HG03460 (cell line): ENCODE measurements around the gene GARIN3.
"Not testable (repeated sequence)": the region's sequence is repeated elsewhere in the genome, so short reads cannot be mapped to it uniquely, and the experiment has no call there.

ENCODE experiments used
- ATAC-seq: cut with Tn5 transposase; IDR thresholded peaks from one replicate; pipeline ENCODE4 v1.9.1; 2021; ENCODE audit not compliant: unreplicated experiment

Gene GARIN3

DNA sequence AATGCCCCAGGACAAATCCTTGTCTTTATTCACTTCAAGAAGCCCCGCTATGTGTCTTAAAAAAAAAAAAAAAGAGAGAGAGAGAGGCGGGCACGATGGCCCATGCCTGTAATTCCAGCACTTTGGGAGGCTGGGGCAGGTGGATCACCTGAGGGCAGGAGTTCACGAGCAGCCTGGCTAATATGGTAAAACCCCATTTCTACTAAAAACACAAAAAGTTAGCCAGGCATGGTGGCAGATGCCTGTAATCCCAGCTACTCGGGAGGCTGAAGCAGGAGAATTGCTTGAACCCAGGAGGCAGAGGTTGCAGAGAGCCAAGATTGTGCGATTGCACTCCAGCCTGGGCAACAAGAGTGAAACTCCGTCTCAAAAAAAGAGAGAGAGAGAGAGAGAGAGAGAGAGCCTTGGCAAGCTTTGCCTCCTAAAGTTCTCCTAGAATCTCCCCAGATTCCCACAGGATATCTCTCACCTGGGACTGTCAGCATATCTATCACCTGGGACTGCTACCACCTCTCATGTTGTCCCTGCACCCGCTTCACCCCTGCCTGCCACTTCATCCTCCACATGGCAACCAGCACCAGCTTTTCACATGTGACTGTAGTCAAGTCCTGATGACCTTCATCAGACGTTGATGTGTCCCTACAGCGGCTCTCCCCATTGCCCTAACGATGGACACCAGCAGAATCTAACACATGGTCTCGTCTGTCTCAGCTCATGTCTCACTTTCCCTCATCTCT is 20.4 kb upstream of the GARIN3 start:
- no peak for ATAC-seq

- not testable (repeated sequence) for ATAC-seq
These were observed 19.1 kb upstream of the GARIN3 start for GRCh38 chr5:157185122-157185521.

DNA sequence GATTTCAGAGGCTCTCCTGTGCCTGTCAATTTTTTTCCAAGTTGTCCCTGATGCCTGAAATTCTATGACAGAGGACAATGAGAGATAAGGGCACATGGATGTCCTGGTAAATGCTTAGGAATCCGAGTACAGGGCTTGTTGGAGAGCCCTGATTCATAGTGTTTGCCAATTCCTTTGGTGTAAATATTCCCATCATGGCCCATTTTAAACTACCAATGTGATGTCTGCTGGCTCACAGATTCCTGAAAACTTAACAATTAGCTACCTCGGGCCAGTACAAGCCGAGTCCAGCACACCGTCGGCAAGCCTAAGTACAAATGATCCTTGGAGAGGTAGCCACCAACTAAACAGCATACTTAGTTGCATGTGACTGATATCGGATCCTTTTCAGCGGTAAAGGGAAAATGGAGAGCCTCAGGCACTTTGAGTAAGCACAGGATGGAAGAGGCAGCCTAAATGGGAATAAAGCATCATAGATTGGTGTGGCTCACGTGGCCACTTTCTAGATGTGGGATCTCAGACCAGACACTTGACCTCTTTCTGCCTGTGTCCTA is 18.1 kb upstream of the GARIN3 start:
- no peak for ATAC-seq

DNA sequence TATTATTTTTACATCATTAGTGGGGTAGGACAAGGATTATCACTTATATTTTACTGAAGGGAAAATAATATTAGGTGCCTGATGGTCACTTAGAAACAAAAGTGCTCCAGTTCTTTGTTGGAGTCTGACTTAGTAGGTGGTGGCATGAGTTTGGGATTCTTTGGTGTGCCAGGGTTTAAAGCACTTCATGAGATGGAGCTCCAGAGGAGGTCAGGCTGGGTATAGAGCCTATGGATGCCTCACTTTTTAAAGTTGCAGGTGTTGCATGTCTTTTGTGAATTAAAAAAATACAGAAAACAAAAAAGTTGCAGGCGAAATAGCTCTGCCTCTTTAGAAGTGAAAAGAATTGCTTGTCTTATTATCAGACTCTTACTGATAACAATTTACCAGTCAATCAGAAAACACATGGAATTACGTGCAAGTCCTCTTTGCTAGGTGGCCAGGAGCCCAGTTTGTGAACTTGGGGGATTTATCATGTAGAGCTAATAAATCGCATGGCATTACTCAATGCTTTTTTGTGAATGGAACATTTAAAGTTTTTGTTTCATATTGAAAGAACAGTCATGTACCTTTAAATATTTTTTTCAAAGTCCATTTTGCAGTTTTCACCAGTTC is 16.2 kb upstream of the GARIN3 start:
- ATAC-seq: no peak

- no peak for ATAC-seq
These were observed 14.6 kb upstream of the GARIN3 start, which contains the start of gene ITK for GRCh38 chr5:157180374-157181264. TSS of gene ITK (plus strand) at chr5:157180840. CDS start at chr5:157180978, 138 bp downstream.

- ATAC-seq: no peak
These were observed 12.9 kb upstream of the GARIN3 start for GRCh38 chr5:157178966-157179365.

DNA sequence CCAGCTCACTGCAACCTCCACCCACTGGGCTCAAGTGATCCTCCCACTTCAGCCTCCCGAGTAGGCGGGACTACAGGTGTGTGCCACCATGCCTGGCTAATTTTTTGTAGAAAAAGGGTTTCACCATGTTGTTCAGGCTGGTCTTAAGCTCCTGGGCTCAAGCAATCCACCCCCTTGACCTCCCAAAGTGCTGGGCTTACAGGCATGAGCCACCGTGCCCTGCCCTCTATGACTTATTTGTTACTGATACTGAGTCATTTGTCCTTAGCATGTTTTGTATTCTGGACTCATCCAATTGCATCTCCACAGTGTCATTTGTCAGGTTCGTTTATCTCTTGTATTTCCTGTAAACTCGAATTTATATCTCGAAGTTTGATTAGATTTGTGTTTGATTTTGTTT is 11.9 kb upstream of the GARIN3 start:
- ATAC-seq: no peak

- ATAC-seq: no peak
These were observed 9.1 kb upstream of the GARIN3 start for GRCh38 chr5:157175071-157175612.

- ATAC-seq: peak; percentile 99
These were observed 6.3 kb upstream of the GARIN3 start for GRCh38 chr5:157172403-157172802.

GRCh38 chr5:157168286-157168685 is 2.2 kb upstream of the GARIN3 start:
- no peak for ATAC-seq

- no peak for ATAC-seq
These were observed 1.2 kb upstream of the GARIN3 start for GRCh38 chr5:157167214-157167621.

DNA sequence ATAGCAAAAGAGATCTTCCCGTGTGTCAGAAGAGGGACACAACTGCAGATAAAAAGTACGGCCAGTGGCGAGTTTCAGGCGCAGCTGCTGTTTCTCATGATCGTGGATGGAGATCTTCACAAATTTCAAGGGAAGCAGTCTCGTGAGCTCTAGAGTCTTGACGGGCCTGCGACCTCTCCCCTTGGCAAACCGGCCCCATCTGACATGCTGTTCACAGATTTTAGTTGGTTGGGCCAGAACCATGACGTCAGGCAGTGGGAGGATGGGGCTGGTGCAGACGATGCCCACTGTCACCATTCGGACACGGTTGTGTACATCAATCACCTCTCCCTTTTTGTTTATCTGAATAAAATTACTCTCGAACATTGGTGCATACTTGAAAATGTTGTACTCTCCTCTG is 396 bp downstream of the GARIN3 start:
- no peak for ATAC-seq

DNA sequence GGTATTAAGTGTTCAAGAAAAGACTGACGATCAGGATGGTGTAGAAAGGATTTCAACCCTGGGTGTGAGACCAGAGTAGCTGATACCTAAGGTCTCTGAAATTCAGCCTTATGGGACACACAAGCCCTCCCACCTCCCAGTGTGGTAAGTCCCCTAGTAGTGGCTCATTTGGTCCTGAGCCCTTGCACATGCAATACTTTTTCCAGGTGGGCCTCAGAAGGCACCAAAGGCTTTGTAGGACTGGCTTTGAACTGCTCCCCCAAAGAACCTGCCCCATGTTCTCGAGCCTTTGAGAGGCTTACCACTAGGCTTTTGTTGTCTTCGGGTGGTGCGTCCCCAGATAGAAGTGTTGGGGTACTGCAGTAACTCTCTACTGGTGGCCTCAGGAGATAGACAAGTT is 803 bp downstream of the GARIN3 start:
- ATAC-seq: no peak

DNA sequence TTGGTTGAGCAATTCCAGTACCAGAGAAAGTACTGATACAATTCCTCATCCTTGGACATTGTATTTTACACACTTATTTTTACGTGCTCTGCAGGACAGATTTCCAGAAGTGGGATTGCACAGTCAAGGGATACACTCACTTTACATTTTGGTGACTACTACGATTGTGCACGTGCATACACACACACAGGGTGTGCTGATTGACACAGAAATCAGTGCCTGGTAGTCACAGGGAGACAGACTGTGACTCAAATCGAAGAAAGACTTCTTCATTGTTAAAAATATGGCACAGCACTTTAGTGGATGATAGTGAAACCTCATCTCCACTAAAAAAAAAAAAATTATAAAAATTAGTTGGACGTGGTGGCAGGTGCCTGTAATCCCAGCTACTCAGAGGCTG is 1.5 kb downstream of the GARIN3 start:
- no peak for ATAC-seq

DNA sequence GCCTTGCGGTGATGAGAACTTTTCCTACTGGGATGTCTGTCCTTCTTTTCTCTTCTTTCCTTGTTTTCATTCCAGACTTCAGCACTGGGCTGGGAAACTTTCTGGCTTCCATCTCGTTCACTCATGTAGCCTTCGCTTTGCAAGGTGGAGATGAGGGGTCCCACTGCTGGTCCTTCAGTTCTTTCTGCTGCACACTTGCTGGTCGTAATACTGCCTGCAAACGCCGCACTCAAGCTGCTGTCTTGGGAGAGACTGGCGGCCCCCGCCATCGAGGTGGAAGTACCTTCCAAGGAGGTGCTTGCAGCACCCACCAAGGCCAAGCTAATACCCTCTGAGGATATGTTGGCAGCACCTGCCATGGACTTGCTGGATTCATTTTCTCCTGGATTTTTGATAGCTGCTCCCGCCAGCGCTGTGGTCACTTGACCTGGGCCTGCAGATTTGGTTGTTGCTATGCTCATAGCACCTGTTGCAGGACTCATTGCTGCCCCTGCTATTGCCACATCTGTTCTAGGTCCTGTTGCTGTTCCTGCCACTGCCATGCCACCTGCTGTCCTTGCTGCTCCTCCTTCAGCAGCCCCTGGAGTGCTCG is 3.0 kb downstream of the GARIN3 start:
- ATAC-seq: no peak

DNA sequence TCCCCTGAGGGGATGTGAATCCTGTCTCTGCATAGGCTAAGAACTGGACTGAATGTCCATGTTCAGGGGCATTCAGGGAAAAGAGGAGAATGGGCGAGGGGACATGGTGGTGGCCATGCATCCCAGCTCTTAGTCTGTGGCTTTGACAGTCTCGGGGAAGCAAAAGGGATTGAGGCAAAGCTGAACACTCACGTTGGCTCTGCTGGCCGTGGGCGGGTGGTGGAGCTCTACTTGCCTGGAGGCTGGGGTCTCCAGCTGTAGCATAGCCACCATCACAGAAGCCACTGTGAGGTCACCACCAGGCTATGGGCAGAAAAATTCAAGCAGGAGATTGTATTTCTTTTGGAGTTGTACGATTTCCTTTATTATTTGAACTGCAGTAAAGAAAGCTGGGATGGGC is 4.1 kb downstream of the GARIN3 start:
- no peak for ATAC-seq

DNA sequence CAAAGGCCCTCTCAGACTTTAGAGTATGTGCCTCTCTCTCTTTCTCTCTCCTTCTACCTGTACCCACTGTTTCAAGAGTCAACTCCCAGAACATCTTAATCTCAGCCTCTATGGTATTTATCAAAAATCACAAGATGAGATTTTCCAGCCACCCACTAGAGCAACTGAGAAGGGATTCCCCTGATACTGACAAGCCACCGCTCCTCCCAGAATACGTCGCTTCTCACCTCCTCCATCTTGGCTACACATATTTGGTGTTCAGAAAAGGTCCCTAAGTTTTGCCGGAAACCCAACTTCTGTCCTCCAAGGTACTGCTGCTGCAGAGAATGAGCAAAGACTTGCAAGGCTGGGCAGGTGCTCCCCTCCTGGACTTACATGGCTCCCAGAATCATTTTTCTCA is 6.1 kb downstream of the GARIN3 start:
- no peak for ATAC-seq

GRCh38 chr5:157159209-157159751 is 6.8 kb downstream of the GARIN3 start:
- no peak for ATAC-seq

DNA sequence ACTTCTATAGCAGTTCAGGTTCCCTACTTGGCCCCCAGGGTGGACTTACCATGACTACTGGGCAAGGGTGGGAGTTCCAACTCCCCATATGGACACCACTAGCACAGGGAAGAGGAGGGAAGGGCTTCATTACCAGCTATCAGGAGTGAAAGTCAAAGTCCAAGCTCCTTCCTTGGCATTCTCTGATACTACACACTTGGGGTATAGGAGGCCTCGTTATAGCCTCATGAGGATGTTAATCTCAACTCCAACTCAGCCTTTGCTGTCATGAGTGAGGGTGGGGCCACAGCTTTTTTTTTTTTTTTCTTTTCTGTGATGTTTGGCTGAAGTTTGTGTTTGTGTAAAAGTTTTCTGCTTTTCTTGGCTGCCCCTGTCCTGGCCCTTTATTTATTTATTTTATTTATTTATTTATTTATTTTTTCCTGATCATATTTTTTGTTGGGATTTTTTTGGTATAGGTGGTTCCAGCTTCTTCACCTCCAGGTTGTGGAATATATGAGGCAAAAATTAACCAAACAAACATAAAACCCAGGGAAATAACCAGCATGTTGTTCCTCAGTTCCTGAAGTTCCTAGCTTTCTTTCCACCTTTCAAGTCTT is 8.7 kb downstream of the GARIN3 start:
- ATAC-seq: no peak

GRCh38 chr5:157155297-157155696 is 10.8 kb downstream of the GARIN3 start:
- no peak for ATAC-seq
